ENCODE results near the gene AGAP1. TPM values are rescaled to one million over a fixed set of nuclear protein-coding genes. Genes with fewer than 3 reads are reported as not detected.

AGAP1 gene
- total and polyA plus RNA-seq, 2 donors (not counting 3 experiments of a cell fraction or from before 2014, with no cell fraction given), result 10.2 to 20.9 TPM

- Histone ChIP-seq H3K9me1 (replicated peaks; ENCODE audit: control insufficient read depth, extremely low read depth, insufficient read depth, low read length) (no peaks in the 10 kb centered on the region), H3K79me2 (ENCODE audit: control insufficient read depth, insufficient read depth, low read length) (no peaks in the 10 kb centered on the region), H3K9me3 (replicated peaks; ENCODE audit: control insufficient read depth, insufficient read depth, low read length) (no peaks in the 10 kb centered on the region), H3K36me3 (ENCODE audit: control insufficient read depth in 2 of 2, extremely low read depth in 1 of 2, insufficient read depth in 2 of 2, low read length in 2 of 2) (no peaks in the 10 kb centered on the region), H4K20me1 (replicated peaks; ENCODE audit: control insufficient read depth, extremely low read depth, insufficient read depth, low read length) (no peaks in the 10 kb centered on the region), H3K4me3 (replicated peaks in 1 of 3; ENCODE audit: insufficient read depth in 1 of 3, low read depth in 1 of 3, low read length in 3 of 3) (no peak overlapping the region), H3K27ac (ENCODE audit: insufficient read depth, low read depth, low read length) (no peak overlapping the region), H3K27me3 (ENCODE audit: control insufficient read depth in 2 of 2, insufficient read depth in 2 of 2, low read length in 2 of 2) (no peaks in the 10 kb centered on the region), H3K4me2 (ENCODE audit: insufficient read depth, low read length) (no peak overlapping the region), H2AFZ (ENCODE audit: low read depth, low read length) (no peak overlapping the region), H3K4me1 (ENCODE audit: control insufficient read depth, extremely low read depth, insufficient read depth, low read length) (no peaks in the 10 kb centered on the region), H3K9ac (replicated peaks; ENCODE audit: extremely low read depth, insufficient read depth, low read length) (no peak overlapping the region)
- POLR2A ChIA-PET, result no interaction called here
- no TSS peak for BruUV-seq (replicated peaks)
- no peak for DNase-seq (ENCODE audit: low read depth, low spot score)
- CTCF ChIA-PET, result no interaction called here
- dilution Hi-C loops (cut with MboI; ENCODE audit: extremely low pct_ligation_motif_present, low sequenced_read_pairs), result no loop called here
- TF ChIP-seq POLR2A (IDR thresholded peaks at IDR 0.05; ENCODE audit: low read depth, low read length) (no peak), FOS (IDR thresholded peaks at IDR 0.05; ENCODE audit: borderline replicate concordance, insufficient read depth, low read length) (no peak), MAX (IDR thresholded peaks at IDR 0.05; ENCODE audit: insufficient read depth, insufficient read length) (no peak), MYC (IDR thresholded peaks at IDR 0.05; ENCODE audit: low read depth, low read length) (no peak), CTCF (IDR thresholded peaks at IDR 0.05; ENCODE audit: extremely low read depth in 1 of 2, insufficient read depth in 1 of 2, low read depth in 1 of 2, low read length in 2 of 2) (no peak), EZH2 (IDR thresholded peaks at IDR 0.05; ENCODE audit: borderline replicate concordance, low read depth, low read length, severe bottlenecking) (no peak), POLR2AphosphoS5 (IDR thresholded peaks at IDR 0.05; ENCODE audit: insufficient read depth, low read depth, low read length) (no peak), JUN (IDR thresholded peaks at IDR 0.05; ENCODE audit: borderline replicate concordance, insufficient read depth, insufficient read length, low read depth) (no peak)
- intact Hi-C loops (cut with micrococcal nuclease), result no loop called here
- no peak for FAIRE-seq
Observed at GRCh38 chr2:235536711-235537110, 42.9 kb downstream of the AGAP1 start.

Measured in endothelial cell of umbilical vein (primary cell).